ENCODE measurements around the gene FIGN.

DNA sequence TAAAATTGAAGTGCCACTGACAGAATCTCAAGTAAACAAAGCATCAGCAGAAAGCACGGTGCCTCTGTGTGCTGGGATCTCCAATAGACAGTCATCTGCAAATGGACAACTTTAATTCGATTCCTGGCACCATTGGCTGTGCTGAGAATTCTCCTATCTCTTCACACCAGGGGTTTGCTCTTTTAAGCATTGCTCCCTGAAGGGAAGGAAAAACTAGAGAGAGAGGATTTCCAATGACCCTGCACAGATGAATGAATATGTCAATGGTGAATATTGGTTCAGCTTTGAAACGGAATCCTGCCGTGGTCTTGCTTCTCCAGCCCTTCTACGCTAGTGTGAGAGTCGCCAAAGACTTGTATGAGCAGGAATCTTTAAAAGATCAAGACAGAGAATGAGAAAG lies 97.9 kb downstream of the FIGN start:
- no peak for TF ChIP-seq CTCF (IDR thresholded peaks at IDR 0.05; ENCODE audit: poor library complexity, severe bottlenecking)
- TF ChIP-seq EZH2 (IDR thresholded peaks at IDR 0.05; ENCODE audit: borderline replicate concordance, insufficient read depth, low read length, poor library complexity, severe bottlenecking) = no peak
- no peak for TF ChIP-seq REST (IDR thresholded peaks at IDR 0.05; ENCODE audit: borderline replicate concordance)
- TF ChIP-seq POLR2AphosphoS5 (IDR thresholded peaks at IDR 0.05) = no peak
- no peak for TF ChIP-seq TAF1 (IDR thresholded peaks at IDR 0.05; ENCODE audit: low read depth)
- no peak for TF ChIP-seq RAD21 (conservative IDR thresholded peaks at IDR 0.05)
- no peak for TF ChIP-seq EP300 (conservative IDR thresholded peaks at IDR 0.05; ENCODE audit: poor library complexity, severe bottlenecking)
- no peak for TF ChIP-seq SMC3 (conservative IDR thresholded peaks at IDR 0.05; ENCODE audit: poor library complexity)
